DMS 273 (cell line): ENCODE results near the gene LRRC49.
"Not testable (repeated sequence)": the region's sequence is repeated elsewhere in the genome, so short reads cannot be mapped to it uniquely, and the experiment has no call there.

Experiments used
- DNase-seq: peaks from one replicate; lab custom pipeline; 2025; ENCODE audit not compliant: unreplicated experiment; lab: John Stamatoyannopoulos, UW

LRRC49 gene

GRCh38 chr15:70920981-70921696, 28.5 kb downstream of the LRRC49 start:
- DNase-seq: no peak

GRCh38 chr15:70922119-70922518, 29.5 kb downstream of the LRRC49 start:
- DNase-seq: no peak

- DNase-seq: no peak
These were observed 30.9 kb downstream of the LRRC49 start for GRCh38 chr15:70923311-70924080.

- DNase-seq: not testable (repeated sequence)
These were observed 34.3 kb downstream of the LRRC49 start for GRCh38 chr15:70926914-70927313.

- DNase-seq: no peak
These were observed 39.2 kb downstream of the LRRC49 start for GRCh38 chr15:70931821-70932220.

- no peak for DNase-seq
These were observed 39.8 kb downstream of the LRRC49 start for GRCh38 chr15:70932397-70932796.

- no peak for DNase-seq
These were observed 40.8 kb downstream of the LRRC49 start for GRCh38 chr15:70933411-70933810.

GRCh38 chr15:70935631-70936030, 43.0 kb downstream of the LRRC49 start:
- no peak for DNase-seq

GRCh38 chr15:70936326-70936725, 43.7 kb downstream of the LRRC49 start:
- peak; percentile 64 for DNase-seq

GRCh38 chr15:70943285-70943684, 50.7 kb downstream of the LRRC49 start:
- DNase-seq: peak; percentile 84

GRCh38 chr15:70947351-70948335, 55.0 kb downstream of the LRRC49 start:
- DNase-seq: no peak

- DNase-seq: no peak
These were observed 58.3 kb downstream of the LRRC49 start for GRCh38 chr15:70950953-70951352.

- DNase-seq: no peak
These were observed 61.5 kb downstream of the LRRC49 start for GRCh38 chr15:70954171-70954570.

- DNase-seq: no peak
These were observed 62.1 kb downstream of the LRRC49 start for GRCh38 chr15:70954733-70955132.

GRCh38 chr15:70955151-70955550, 62.5 kb downstream of the LRRC49 start:
- DNase-seq: no peak

GRCh38 chr15:70956201-70956995, 63.8 kb downstream of the LRRC49 start:
- DNase-seq: no peak

- no peak for DNase-seq
These were observed 69.5 kb downstream of the LRRC49 start for GRCh38 chr15:70962084-70962483.

GRCh38 chr15:70963199-70963598, 70.6 kb downstream of the LRRC49 start:
- no peak for DNase-seq

GRCh38 chr15:70964058-70964457, 71.4 kb downstream of the LRRC49 start:
- DNase-seq: no peak

GRCh38 chr15:70964686-70965085, 72.1 kb downstream of the LRRC49 start:
- DNase-seq: no peak
